Astrocyte of the cerebellum (primary cell): ENCODE measurements around the gene LCN1.
"Not testable (repeated sequence)": the region's sequence is repeated elsewhere in the genome, so short reads cannot be mapped to it uniquely, and the experiment has no call there.

Source experiments
- DNase-seq: peaks from one replicate; pipeline ENCODE4 v3.0.0-alpha.2; 2011; ENCODE audit warnings: low read depth
- H3K4me3 ChIP-seq: 2 replicates; pipeline ENCODE4 v1.5.1; 2011; ENCODE audit warnings: mild to moderate bottlenecking, low read depth, low read length, moderate library complexity
- CTCF ChIP-seq: IDR thresholded peaks from 2 replicates; pipeline ENCODE4 v1.5.1; 2012; ENCODE audit warnings: low read length, low read depth, moderate library complexity, mild to moderate bottlenecking; ENCODE audit errors: missing control alignments
- in situ Hi-C: cut with HindIII; loops from 2 replicates; pipeline ENCODE4 v1.10.0; 2017; ENCODE audit warnings: low sequenced_read_pairs

Gene LCN1

GRCh38 chr9:135530146-135530545 is 8.9 kb downstream of the LCN1 start:
- no peak for DNase-seq
- H3K4me3 ChIP-seq: no peak overlapping the region
- no peak for TF ChIP-seq CTCF
- in situ Hi-C loops: no loop called here

- no peak for DNase-seq
- TF ChIP-seq CTCF: no peak
- no peak overlapping the region for H3K4me3 ChIP-seq
- in situ Hi-C loops: no loop called here
These were observed 9.9 kb downstream of the LCN1 start for GRCh38 chr9:135531096-135531495.

GRCh38 chr9:135533113-135533512 is 11.9 kb downstream of the LCN1 start:
- in situ Hi-C loops: no loop called here
- no peak for TF ChIP-seq CTCF
- no peak for DNase-seq
- no peak overlapping the region for H3K4me3 ChIP-seq

- TF ChIP-seq CTCF: no peak
- in situ Hi-C loops: no loop called here
- H3K4me3 ChIP-seq: no peak overlapping the region
- DNase-seq: no peak
These were observed 12.4 kb downstream of the LCN1 start for GRCh38 chr9:135533674-135534073.

- DNase-seq, H3K4me3 ChIP-seq, in situ Hi-C loops: not testable (repeated sequence)
These were observed 13.0 kb downstream of the LCN1 start for GRCh38 chr9:135534192-135534711.

GRCh38 chr9:135534826-135535225 is 13.6 kb downstream of the LCN1 start:
- H3K4me3 ChIP-seq, DNase-seq, in situ Hi-C loops: not testable (repeated sequence)

GRCh38 chr9:135535631-135536030 is 14.4 kb downstream of the LCN1 start:
- H3K4me3 ChIP-seq, DNase-seq, in situ Hi-C loops: not testable (repeated sequence)

GRCh38 chr9:135536216-135536615 is 15.0 kb downstream of the LCN1 start:
- no peak for TF ChIP-seq CTCF
- in situ Hi-C loops: no loop called here
- no peak overlapping the region for H3K4me3 ChIP-seq
- DNase-seq: no peak

- in situ Hi-C loops, H3K4me3 ChIP-seq, DNase-seq: not testable (repeated sequence)
These were observed 22.1 kb downstream of the LCN1 start for GRCh38 chr9:135543262-135543894.
